HEK293 (cell line): ENCODE data around the gene SYNDIG1.

Source experiments
- CTCF ChIP-seq: fragments of 450-650 bp; formaldehyde crosslinking; IDR thresholded peaks from 2 replicates; pipeline ENCODE4 v1.5.1; 2016; ENCODE audit warnings: missing biosample characterization, missing genetic modification characterization
- PBX3 ChIP-seq: sonication (generic); formaldehyde crosslinking; IDR thresholded peaks from 2 replicates; pipeline ENCODE4 v1.8.1; 2022; ENCODE audit warnings: mild to moderate bottlenecking, moderate library complexity, missing genetic modification reagents
- REST ChIP-seq: fragments of 450-650 bp; formaldehyde crosslinking; IDR thresholded peaks from 2 replicates; pipeline ENCODE4 v1.5.1; 2016; ENCODE audit warnings: missing biosample characterization, missing genetic modification characterization
- ZBTB21 ChIP-seq: fragments of 450-650 bp; formaldehyde crosslinking; IDR thresholded peaks from 2 replicates; pipeline ENCODE4 v1.5.1; 2017; ENCODE audit warnings: missing biosample characterization, missing genetic modification characterization
- ZBTB7A ChIP-seq: fragments of 450-650 bp; formaldehyde crosslinking; IDR thresholded peaks from 2 replicates; pipeline ENCODE4 v1.5.1; 2016; ENCODE audit warnings: low read depth, missing biosample characterization, missing genetic modification characterization
- ZNF610 ChIP-seq: fragments of 450-650 bp; formaldehyde crosslinking; IDR thresholded peaks from 2 replicates; pipeline ENCODE4 v1.5.1; 2016; ENCODE audit warnings: missing biosample characterization, missing genetic modification characterization, borderline replicate concordance
- ZSCAN30 ChIP-seq: fragments of 450-650 bp; IDR thresholded peaks from 2 replicates; pipeline ENCODE4 v1.5.1; 2018; ENCODE audit warnings: missing biosample characterization, mild to moderate bottlenecking, missing genetic modification characterization, moderate library complexity
- TF ChIP-seq, protein P1 (sequence below): fragments of 450-650 bp; formaldehyde crosslinking; IDR thresholded peaks from 2 replicates; pipeline ENCODE4 v1.5.1; 2016; ENCODE audit warnings: missing biosample characterization, missing genetic modification characterization
- TF ChIP-seq, protein P2 (sequence below): fragments of 450-650 bp; formaldehyde crosslinking; IDR thresholded peaks from 2 replicates; pipeline ENCODE4 v1.5.1; 2016; ENCODE audit warnings: missing biosample characterization, missing genetic modification characterization

- TF ChIP-seq, protein P1, sequence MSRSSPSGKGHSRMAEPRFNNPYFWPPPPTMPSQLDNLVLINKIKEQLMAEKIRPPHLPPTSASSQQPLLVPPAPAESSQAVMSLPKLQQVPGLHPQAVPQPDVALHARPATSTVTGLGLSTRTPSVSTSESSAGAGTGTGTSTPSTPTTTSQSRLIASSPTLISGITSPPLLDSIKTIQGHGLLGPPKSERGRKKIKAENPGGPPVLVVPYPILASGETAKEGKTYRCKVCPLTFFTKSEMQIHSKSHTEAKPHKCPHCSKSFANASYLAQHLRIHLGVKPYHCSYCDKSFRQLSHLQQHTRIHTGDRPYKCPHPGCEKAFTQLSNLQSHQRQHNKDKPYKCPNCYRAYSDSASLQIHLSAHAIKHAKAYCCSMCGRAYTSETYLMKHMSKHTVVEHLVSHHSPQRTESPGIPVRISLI, result no peak
- TF ChIP-seq REST (tag by site-specific recombination) (no peak), ZSCAN30 (no peak), ZBTB7A (tag by site-specific recombination) (no peak), CTCF (tag by site-specific recombination) (no peak), PBX3 (CRISPR knock-in tag) (no peak), ZNF610 (no peak), ZBTB21 (tag by site-specific recombination) (no peak)
- TF ChIP-seq, protein P2, sequence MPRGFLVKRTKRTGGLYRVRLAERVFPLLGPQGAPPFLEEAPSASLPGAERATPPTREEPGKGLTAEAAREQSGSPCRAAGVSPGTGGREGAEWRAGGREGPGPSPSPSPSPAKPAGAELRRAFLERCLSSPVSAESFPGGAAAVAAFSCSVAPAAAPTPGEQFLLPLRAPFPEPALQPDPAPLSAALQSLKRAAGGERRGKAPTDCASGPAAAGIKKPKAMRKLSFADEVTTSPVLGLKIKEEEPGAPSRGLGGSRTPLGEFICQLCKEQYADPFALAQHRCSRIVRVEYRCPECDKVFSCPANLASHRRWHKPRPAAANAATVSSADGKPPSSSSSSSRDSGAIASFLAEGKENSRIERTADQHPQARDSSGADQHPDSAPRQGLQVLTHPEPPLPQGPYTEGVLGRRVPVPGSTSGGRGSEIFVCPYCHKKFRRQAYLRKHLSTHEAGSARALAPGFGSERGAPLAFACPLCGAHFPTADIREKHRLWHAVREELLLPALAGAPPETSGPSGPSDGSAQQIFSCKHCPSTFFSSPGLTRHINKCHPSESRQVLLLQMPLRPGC (tag by site-specific recombination), result no peak
Observed at GRCh38 chr20:24701027-24701426, 231.6 kb downstream of the SYNDIG1 start.
